HuH-7 (cell line): ENCODE measurements around the gene WSCD1.

Source experiments
- DNase-seq: peaks from one replicate; pipeline ENCODE4 v3.0.0; 2011; ENCODE audit warnings: low spot score

Gene WSCD1

GRCh38 chr17:6059406-6059805, 10.8 kb upstream of the WSCD1 start:
- DNase-seq = no peak

- DNase-seq = no peak
Measured at GRCh38 chr17:6061290-6061689, 8.9 kb upstream of the WSCD1 start.

DNA sequence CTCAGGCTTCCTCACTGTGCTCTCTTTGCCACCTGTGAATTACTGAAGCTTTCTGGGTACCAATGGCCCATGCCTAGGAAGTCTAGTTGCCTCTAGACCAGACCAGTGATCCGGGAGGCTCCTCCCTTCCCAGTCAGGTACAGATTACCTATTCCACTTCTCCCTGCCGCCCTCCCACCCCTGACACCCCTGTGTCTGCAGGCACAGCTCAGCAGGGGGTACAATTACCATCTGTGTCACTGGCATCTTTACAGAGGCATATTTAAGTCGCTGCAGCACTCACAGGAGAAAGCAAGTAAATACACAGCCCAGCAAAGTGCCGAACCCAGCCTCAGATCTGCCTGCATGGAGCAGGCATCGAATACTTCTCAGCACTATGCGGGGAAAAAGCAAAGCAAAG, 5.3 kb upstream of the WSCD1 start:
- DNase-seq = no peak

GRCh38 chr17:6065351-6065750, 4.8 kb upstream of the WSCD1 start:
- no peak for DNase-seq

DNA sequence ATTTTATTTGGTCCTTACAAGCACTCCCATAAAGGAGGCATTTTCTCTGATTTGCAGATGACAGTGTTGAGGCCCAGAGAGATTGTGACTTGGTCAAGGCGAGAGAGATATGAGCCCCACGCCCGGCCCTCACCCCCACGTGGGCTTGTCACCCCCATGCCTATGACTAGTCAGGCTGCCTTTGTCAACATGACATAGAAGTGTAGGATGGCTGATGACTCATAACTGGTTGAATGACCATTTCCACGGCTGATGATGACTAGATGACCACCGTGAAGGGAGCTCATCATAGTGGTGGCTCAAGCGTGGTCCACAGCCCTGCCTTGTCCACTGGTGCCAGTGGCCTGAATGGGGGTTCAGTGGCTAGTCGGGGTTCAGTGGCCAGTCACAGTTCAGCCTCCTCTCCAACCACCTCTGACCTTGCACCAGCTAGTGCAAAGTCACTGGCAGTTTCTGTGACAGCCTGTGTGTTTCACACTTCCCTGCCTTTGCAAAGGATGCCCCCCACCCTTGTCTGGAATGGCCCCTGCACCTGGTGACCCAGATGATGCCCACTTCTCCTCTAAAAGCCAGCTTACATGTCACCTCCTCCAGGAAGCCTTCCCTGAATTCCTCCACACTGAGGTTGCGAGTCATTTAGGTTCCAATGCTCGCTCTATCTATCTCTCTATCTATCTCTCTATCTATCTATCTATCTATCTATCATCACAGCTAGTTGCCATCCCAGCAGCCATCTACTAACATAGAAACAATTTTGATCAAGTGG, 3.8 kb upstream of the WSCD1 start:
- no peak for DNase-seq

DNA sequence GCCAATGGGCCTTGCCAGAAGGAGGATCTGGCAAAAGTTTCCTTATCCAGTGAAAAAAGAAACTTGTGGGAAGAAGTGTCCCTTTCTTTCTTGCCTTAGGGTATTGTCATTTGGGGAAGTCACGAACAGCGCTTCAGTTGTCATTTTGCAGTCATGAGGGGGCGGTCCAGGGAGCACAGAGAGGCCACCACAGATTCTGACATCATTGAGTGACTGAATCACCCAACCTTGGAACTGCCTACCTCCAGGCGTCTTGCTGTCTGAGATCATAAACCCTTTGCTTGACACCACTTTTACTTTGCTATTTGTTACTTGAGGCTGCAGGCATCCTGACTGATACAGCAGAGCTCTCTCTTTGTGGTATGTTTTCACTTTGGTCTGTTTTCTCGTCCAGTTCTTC, 3.1 kb upstream of the WSCD1 start:
- DNase-seq = no peak

- no peak for DNase-seq
Measured at GRCh38 chr17:6070430-6070912, 292 bp downstream of the WSCD1 start.

- peak; percentile 21 for DNase-seq
Measured at GRCh38 chr17:6070913-6071511, 833 bp downstream of the WSCD1 start.

- DNase-seq = no peak
Measured at GRCh38 chr17:6071528-6072065, 1.4 kb downstream of the WSCD1 start.

GRCh38 chr17:6072157-6072556, 2.0 kb downstream of the WSCD1 start:
- DNase-seq = no peak

GRCh38 chr17:6072611-6073010, 2.4 kb downstream of the WSCD1 start:
- DNase-seq = no peak

GRCh38 chr17:6073620-6074019, 3.4 kb downstream of the WSCD1 start:
- no peak for DNase-seq

DNA sequence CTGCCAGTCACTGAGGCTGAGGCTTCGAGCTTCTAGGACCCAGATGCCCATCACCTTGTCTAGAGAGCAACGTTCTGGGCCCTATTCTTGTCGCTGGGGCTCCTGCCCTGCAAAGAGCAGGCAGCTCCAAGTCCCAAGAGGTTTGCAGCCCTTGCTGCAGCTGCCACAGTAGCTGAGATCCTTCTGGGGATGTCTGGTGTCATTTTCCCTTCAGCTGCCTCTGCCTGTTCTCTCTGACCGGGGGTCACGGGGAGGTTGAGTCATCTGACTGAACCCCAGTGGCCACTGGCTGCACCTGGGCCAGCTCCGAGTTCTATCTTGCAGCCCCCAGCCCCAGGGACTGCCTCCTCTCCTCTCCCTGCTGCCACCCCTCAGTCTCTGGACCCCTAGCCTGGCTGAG, 4.9 kb downstream of the WSCD1 start:
- no peak for DNase-seq

DNA sequence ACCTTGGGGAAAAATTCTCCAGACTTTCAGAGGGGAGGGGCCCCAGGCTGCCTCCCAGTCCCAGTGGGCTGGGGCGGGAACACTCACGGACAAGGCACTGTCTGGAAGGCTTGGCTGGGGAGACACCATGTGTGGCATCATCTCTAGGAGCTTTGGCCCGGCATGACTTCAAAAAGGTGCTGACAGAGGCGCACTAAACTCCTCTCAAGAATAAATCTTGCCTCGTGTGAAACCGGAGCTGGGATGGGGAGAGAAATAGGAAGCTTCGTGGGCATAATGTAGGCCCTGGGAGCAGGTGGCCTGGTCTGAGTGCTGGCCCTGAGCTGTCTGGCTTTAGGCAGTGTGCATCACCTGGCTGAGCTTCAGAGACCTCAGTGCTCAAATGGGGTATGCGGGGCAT, 5.7 kb downstream of the WSCD1 start:
- DNase-seq = no peak

DNA sequence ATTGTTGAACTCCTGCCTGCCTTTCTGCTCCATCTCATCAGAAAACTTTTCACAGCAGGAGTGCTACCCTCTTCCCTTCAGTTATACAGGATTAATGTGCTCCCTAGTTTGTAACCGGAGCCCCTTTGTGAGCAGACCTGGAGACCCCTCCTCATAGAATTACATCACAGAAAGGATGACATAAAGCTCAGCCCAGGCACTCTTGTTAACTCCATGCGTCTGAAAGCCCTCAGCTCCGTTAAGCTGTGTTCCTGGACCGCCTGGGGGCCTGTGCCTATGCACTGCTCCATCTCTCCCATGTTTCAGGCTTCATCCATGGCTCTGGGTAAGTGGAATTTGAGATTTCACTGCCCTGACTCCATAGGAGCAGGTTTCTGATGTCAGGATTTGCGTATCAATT, 7.6 kb downstream of the WSCD1 start:
- DNase-seq = no peak

DNA sequence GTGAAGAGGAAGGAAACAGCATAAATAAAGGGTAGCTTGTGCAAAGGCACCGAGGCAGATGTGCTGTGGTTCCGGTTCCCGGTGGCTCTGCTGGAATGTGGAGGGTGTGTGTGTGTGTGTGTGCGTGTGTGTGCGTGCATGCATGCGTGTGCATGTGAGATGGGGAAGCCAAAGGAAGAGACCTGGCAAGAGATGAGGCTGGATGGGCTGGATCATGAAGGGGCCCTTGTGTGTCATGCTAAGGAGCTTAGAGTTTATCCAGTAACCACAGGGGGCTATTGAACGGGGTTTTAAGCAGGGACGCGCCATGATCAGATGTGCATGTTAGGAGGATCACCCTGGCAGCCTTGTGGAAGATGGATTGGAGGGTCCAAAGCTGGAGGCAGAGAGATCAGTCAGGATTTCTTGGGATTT, 8.3 kb downstream of the WSCD1 start:
- DNase-seq = no peak

GRCh38 chr17:6079155-6079888, 9.1 kb downstream of the WSCD1 start:
- no peak for DNase-seq

DNA sequence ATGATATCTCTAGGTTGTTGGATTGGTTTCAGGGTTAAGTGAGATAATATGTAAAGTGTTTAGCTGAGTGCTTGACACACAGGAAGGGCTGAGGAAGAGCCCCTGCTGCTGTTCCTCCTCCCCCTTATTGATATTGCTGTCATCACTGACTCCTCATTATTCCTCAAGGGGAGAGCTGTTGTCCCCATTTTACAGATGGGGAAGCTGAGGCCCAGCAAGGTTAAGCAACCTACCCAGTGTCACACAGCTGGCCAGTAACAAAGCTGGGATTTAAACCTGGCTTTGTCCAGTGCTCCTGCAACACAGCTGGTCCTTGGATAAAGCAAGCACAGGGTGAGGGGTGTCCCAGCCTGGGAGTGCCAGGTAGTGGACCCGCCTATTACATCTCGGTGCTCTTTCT, 9.8 kb downstream of the WSCD1 start:
- DNase-seq = no peak

DNA sequence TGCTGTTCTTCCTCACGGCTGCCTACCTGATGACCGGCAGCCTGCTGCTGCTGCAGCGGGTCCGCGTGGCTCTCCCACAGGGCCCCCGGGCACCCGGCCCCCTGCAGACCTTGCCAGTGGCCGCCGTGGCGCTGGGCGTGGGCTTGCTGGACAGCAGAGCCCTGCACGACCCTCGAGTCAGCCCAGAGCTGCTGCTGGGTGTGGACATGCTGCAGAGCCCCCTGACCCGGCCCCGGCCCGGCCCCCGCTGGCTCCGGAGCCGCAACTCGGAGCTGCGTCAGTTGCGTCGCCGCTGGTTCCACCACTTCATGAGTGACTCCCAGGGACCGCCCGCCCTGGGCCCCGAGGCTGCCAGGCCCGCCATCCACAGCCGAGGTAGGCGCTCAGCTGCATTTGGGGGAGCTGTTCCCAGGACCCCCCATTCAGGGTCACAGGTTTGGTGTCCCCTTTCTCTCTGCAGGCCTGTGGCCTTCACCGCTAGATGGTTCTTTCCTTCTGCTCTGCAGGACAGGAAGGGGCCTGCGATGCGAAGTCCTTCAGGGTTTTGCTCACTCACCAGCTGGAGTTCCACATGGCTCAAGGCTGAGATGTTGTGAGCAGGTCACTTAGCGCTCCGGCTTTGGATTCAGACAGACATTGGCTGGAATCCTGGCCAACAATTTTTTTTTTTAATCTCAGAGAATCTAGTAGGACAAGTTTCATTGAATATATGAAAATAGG, 10.7 kb downstream of the WSCD1 start:
- DNase-seq = no peak

DNA sequence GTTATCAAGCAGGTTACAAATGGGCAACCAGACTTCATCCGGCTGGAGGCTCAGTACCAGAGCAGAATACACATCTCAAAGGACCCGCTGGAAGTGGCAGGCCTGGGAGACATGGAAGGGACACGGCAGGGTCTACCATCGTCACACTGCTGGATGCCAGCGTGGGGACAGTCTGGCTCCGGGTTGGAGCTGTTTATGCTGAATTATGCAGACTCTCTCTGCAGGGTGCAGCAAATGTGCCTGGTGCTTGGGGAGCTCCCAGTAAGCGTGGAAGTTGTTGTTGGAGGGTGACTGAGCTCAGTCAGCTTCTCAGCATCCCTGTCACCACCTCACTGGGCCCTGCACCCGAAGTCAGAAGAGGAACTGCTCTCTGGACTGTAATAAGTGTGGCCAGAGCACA, 12.2 kb downstream of the WSCD1 start:
- no peak for DNase-seq

GRCh38 chr17:6084311-6085161, 14.4 kb downstream of the WSCD1 start:
- DNase-seq = no peak
